ENCODE measurements around the gene MYCN.

- no peak for TF ChIP-seq CTCF (IDR thresholded peaks at IDR 0.05)
- no peak for TF ChIP-seq EP300 (IDR thresholded peaks at IDR 0.05)
- no peak for TF ChIP-seq POLR2AphosphoS5 (IDR thresholded peaks at IDR 0.05)
- TF ChIP-seq POLR2A (IDR thresholded peaks at IDR 0.05), result no peak
Measured at GRCh38 chr2:15974565-15975260, 34.4 kb downstream of the MYCN start.
